Mesenchymal stem cell (in vitro differentiated cells and primary cell): ENCODE measurements around the gene HOXA3.

Experiments
- DNase-seq: peaks from one replicate; pipeline ENCODE4 v3.0.0-alpha.2; 2013
- H2AFZ ChIP-seq: one replicate; pipeline ENCODE4 v1.6.1; 2013; ENCODE audit warnings: low read depth, mild to moderate bottlenecking, control low read depth, inconsistent platforms, low read length, moderate library complexity
- H2AK5ac ChIP-seq: 2 replicates; pipeline ENCODE4 v1.6.1; 2013; ENCODE audit warnings: low read length, moderate library complexity, mild to moderate bottlenecking, inconsistent platforms; ENCODE audit not compliant: severe bottlenecking
- H2BK120ac ChIP-seq: one replicate; pipeline ENCODE4 v1.6.1; 2013; ENCODE audit warnings: low read depth, mild to moderate bottlenecking, inconsistent platforms, low read length, moderate library complexity
- H2BK12ac ChIP-seq, 2 experiments: one replicate each; pipeline ENCODE4 v1.6.1; 2013; ENCODE audit warnings: inconsistent platforms in 2 of 2, low read length in 2 of 2, mild to moderate bottlenecking in 2 of 2, moderate library complexity in 2 of 2, control low read depth in 1 of 2
- H2BK15ac ChIP-seq: one replicate; pipeline ENCODE4 v1.6.1; 2013; ENCODE audit warnings: mild to moderate bottlenecking, low read depth, inconsistent platforms; ENCODE audit not compliant: poor library complexity, severe bottlenecking
- H2BK5ac ChIP-seq: 2 replicates; pipeline ENCODE4 v1.6.1; 2013; ENCODE audit warnings: low read depth, mild to moderate bottlenecking, low read length, control low read depth, inconsistent platforms; ENCODE audit not compliant: poor library complexity, severe bottlenecking
- H3K14ac ChIP-seq, 2 experiments: one replicate each; pipeline ENCODE4 v1.6.1; 2013; ENCODE audit warnings: inconsistent platforms in 2 of 2, low read length in 2 of 2, control low read depth in 1 of 2, mild to moderate bottlenecking in 1 of 2, moderate library complexity in 1 of 2
- H3K18ac ChIP-seq, 2 experiments: one replicate each; pipeline ENCODE4 v1.6.1; 2013; ENCODE audit warnings: inconsistent platforms in 2 of 2, low read length in 2 of 2, control low read depth in 1 of 2, low read depth in 1 of 2, mild to moderate bottlenecking in 1 of 2
- H3K23ac ChIP-seq, 2 experiments: one replicate each; pipeline ENCODE4 v1.6.1; 2013; ENCODE audit warnings: inconsistent platforms in 2 of 2, low read length in 2 of 2, mild to moderate bottlenecking in 2 of 2, moderate library complexity in 2 of 2, control low read depth in 1 of 2
- H3K27ac ChIP-seq: 2 replicates; pipeline ENCODE4 v1.5.1; 2013; ENCODE audit warnings: mild to moderate bottlenecking, moderate library complexity, low read length, control low read depth, inconsistent platforms; ENCODE audit not compliant: poor library complexity, severe bottlenecking
- H3K27me3 ChIP-seq, 2 experiments: 2 replicates each; pipeline versions ENCODE4 v1.6.1 to v1.7.0; 2013; ENCODE audit warnings: low read length in 2 of 2, mild to moderate bottlenecking in 2 of 2, moderate library complexity in 2 of 2, control low read depth in 1 of 2, inconsistent platforms in 1 of 2; ENCODE audit not compliant: control insufficient read depth in 1 of 2, insufficient read depth in 1 of 2
- H3K36me3 ChIP-seq, 2 experiments: 2 replicates each; pipeline versions ENCODE4 v1.6.1 to v1.7.0; 2013; ENCODE audit warnings: low read length in 2 of 2, control low read depth in 1 of 2, inconsistent platforms in 1 of 2, low read depth in 1 of 2, mild to moderate bottlenecking in 1 of 2; ENCODE audit not compliant: insufficient read depth in 2 of 2, control insufficient read depth in 1 of 2
- H3K4ac ChIP-seq, 2 experiments: one replicate each; pipeline ENCODE4 v1.6.1; 2013; ENCODE audit warnings: inconsistent platforms in 2 of 2, low read length in 2 of 2, mild to moderate bottlenecking in 2 of 2, moderate library complexity in 2 of 2, control low read depth in 1 of 2, low read depth in 1 of 2
- H3K4me1 ChIP-seq: 2 replicates; pipeline ENCODE4 v1.6.1; 2013; ENCODE audit warnings: low read depth, low read length, control low read depth; ENCODE audit not compliant: control insufficient read depth, insufficient read depth
- H3K4me2 ChIP-seq: 2 replicates; pipeline ENCODE4 v1.6.1; 2013; ENCODE audit warnings: low read length, mild to moderate bottlenecking, inconsistent platforms; ENCODE audit not compliant: poor library complexity, severe bottlenecking
- H3K4me3 ChIP-seq, 2 experiments: 2 replicates each; pipeline versions ENCODE4 v1.5.1 to v1.7.0; 2013; ENCODE audit warnings: low read length in 2 of 2, mild to moderate bottlenecking in 2 of 2, control low read depth in 1 of 2, low read depth in 1 of 2; ENCODE audit not compliant: insufficient read depth in 1 of 2
- H3K79me1 ChIP-seq: replicated peaks from 2 replicates; pipeline ENCODE4 v1.6.1; 2013; ENCODE audit warnings: mild to moderate bottlenecking, control low read depth, low read length, inconsistent platforms; ENCODE audit not compliant: poor library complexity, severe bottlenecking
- H3K9ac ChIP-seq: 2 replicates; pipeline ENCODE4 v1.7.0; 2013; ENCODE audit warnings: mild to moderate bottlenecking, low read length, moderate library complexity
- H3K9me3 ChIP-seq: 2 replicates; pipeline ENCODE4 v1.7.0; 2013; ENCODE audit warnings: mild to moderate bottlenecking, low read length; ENCODE audit not compliant: control insufficient read depth
- H4K8ac ChIP-seq: one replicate; pipeline ENCODE4 v1.6.1; 2013; ENCODE audit warnings: inconsistent platforms, mild to moderate bottlenecking, low read length, moderate library complexity
- H4K91ac ChIP-seq: one replicate; pipeline ENCODE4 v1.6.1; 2013; ENCODE audit warnings: mild to moderate bottlenecking, low read length, inconsistent platforms
- WGBS: methylation state at CpG from one replicate; pipeline ENCODE4 v1.1.7; 2013; ENCODE audit warnings: mixed read lengths; 5-methylcytosine and 5-hydroxymethylcytosine counted together

The HOXA3 gene

GRCh38 chr7:27171325-27171636, 18.9 kb upstream of the HOXA3 start:
- H3K14ac ChIP-seq, result peak overlapping the region in 1 of 2 experiments; percentile 79
- peak; percentile 52 for DNase-seq
- H3K9me3 ChIP-seq, result no peaks in the 10 kb centered on the region

GRCh38 chr7:27170426-27171324, 18.3 kb upstream of the HOXA3 start:
- H3K23ac ChIP-seq, result no peak overlapping the region
- no peak overlapping the region for H2BK12ac ChIP-seq
- peak overlapping the region; percentile 91 for H3K27ac ChIP-seq
- H3K9me3 ChIP-seq, result no peaks in the 10 kb centered on the region
- H3K4me1 ChIP-seq, result peaks cover 9% of the 10 kb centered on the region
- H4K8ac ChIP-seq, result no peak overlapping the region
- peak overlapping the region in 1 of 2 experiments; percentile 86 for H3K4ac ChIP-seq
- WGBS, result 16% methylated on average over 4 of the region's 11 CpGs
- H3K4me2 ChIP-seq, result peak overlapping the region; percentile 60
- no peak overlapping the region for H4K91ac ChIP-seq
- H2BK120ac ChIP-seq, result no peak overlapping the region
- H3K27me3 ChIP-seq, result peaks cover 0 to 8% of the 10 kb centered on the region in 2 experiments
- H3K9ac ChIP-seq, result peak overlapping the region; percentile 90
- no peak for DNase-seq
- H3K79me1 ChIP-seq, result no peaks in the 10 kb centered on the region
- no peak overlapping the region for H2BK15ac ChIP-seq
- H2AK5ac ChIP-seq, result no peak overlapping the region
- H2AFZ ChIP-seq, result no peak overlapping the region
- H3K14ac ChIP-seq, result no peak overlapping the region
- peak overlapping the region; percentile 75 for H2BK5ac ChIP-seq
- peak overlapping the region; percentile 58 to 97 for H3K18ac ChIP-seq
- H3K36me3 ChIP-seq, result peaks cover 4 to 66% of the 10 kb centered on the region in 2 experiments
- peak overlapping the region; percentile 70 to 92 for H3K4me3 ChIP-seq

More at GRCh38 chr7:27171325-27171636, 18.9 kb upstream of the HOXA3 start:
- Histone ChIP-seq H2BK12ac (peak overlapping the region; percentile 47 to 57), H3K4ac (peak overlapping the region in 1 of 2 experiments; percentile 35), H3K23ac (no peak overlapping the region), H3K18ac (peak overlapping the region; percentile 65 to 67), H4K91ac (no peak overlapping the region), H3K4me3 (peak overlapping the region; percentile 57 to 92), H2BK15ac (no peak overlapping the region), H4K8ac (no peak overlapping the region), H3K9ac (peak overlapping the region; percentile 90), H2BK5ac (peak overlapping the region; percentile 71), H3K4me2 (peak overlapping the region; percentile 60), H3K27ac (peak overlapping the region; percentile 91), H2BK120ac (peak overlapping the region; percentile 84), H2AFZ (no peak overlapping the region), H2AK5ac (no peak overlapping the region), H3K36me3 (peaks cover 4 to 66% of the 10 kb centered on the region in 2 experiments), H3K27me3 (peaks cover 0 to 8% of the 10 kb centered on the region in 2 experiments), H3K4me1 (peaks cover 5% of the 10 kb centered on the region), H3K79me1 (no peaks in the 10 kb centered on the region)
- WGBS, result 4% methylated on average over 8 of the region's 8 CpGs

GRCh38 chr7:27169658-27170425, 17.5 kb upstream of the HOXA3 start:
- peak overlapping the region; percentile 87 to 97 for H3K18ac ChIP-seq
- H3K9me3 ChIP-seq, result no peaks in the 10 kb centered on the region
- H3K36me3 ChIP-seq, result peaks cover 4 to 68% of the 10 kb centered on the region in 2 experiments
- H2BK12ac ChIP-seq, result peak overlapping the region; percentile 75 to 93
- peak overlapping the region; percentile 54 for H3K4me2 ChIP-seq
- peak overlapping the region; percentile 56 for H2AK5ac ChIP-seq
- H3K27me3 ChIP-seq, result peaks cover 0 to 8% of the 10 kb centered on the region in 2 experiments
- H3K23ac ChIP-seq, result peak overlapping the region; percentile 73 to 98
- peak; percentile 66 for DNase-seq
- H2BK15ac ChIP-seq, result peak overlapping the region; percentile 85
- peak overlapping the region in 1 of 2 experiments; percentile 98 for H3K14ac ChIP-seq
- 3% methylated on average over 24 of the region's 46 CpGs for WGBS
- H2BK120ac ChIP-seq, result peak overlapping the region; percentile 89
- H4K91ac ChIP-seq, result peak overlapping the region; percentile 80
- H3K79me1 ChIP-seq, result no peaks in the 10 kb centered on the region
- peak overlapping the region; percentile 88 for H4K8ac ChIP-seq
- peak overlapping the region; percentile 87 to 95 for H3K4ac ChIP-seq
- peaks cover 15% of the 10 kb centered on the region for H3K4me1 ChIP-seq
- peak overlapping the region; percentile 34 for H2AFZ ChIP-seq
- H3K4me3 ChIP-seq, result peak overlapping the region; percentile 70 to 92
- peak overlapping the region; percentile 93 for H3K27ac ChIP-seq
- peak overlapping the region; percentile 96 for H2BK5ac ChIP-seq
- H3K9ac ChIP-seq, result peak overlapping the region; percentile 90
